A673 (cell line): Measurements from ENCODE around the gene SLC9A8.

ENCODE experiments used
- CTCF ChIP-seq: fragments of 300-800, 200-600 bp; sonication (generic); conservative IDR thresholded peaks from 2 replicates; pipeline ENCODE4 v1.5.1; 2017; ENCODE audit warnings: low read depth, mild to moderate bottlenecking, antibody characterized with exemption, low read length, moderate library complexity, mixed read lengths
- EZH2 ChIP-seq: fragments of 200-600 bp; sonication (generic); IDR thresholded peaks from 2 replicates; pipeline ENCODE4 v1.6.1; 2017; ENCODE audit warnings: borderline replicate concordance, low read depth, mild to moderate bottlenecking, mixed read lengths, antibody characterized with exemption, low read length; ENCODE audit not compliant: poor library complexity, severe bottlenecking

DNA sequence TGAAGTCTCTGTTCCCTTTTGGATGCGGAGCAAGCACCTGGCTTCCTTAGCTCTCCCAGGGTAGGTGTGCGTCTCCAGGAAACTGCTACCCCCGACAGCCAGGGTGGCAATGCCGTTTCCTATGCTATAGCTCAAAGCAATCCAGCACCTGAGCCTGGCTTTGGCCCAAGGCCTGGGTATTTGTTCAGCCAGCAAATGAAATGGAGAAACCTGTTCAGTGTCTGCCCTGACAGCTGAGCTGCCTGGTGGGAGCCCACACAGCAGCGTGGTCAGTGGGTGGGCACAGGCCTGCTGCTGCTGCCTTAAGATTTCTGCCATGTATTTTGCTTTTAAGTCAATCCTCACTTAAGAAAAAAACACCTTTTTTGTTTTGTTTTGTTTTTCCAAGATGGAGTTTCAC, 89.0 kb downstream of the SLC9A8 start:
- TF ChIP-seq CTCF: no peak
- TF ChIP-seq EZH2: no peak
